GM21529 (cell line): Measurements from ENCODE around the gene THOC7.

Experiments used
- ATAC-seq: cut with Tn5 transposase; IDR thresholded peaks from one replicate; pipeline ENCODE4 v1.9.1; 2021; ENCODE audit not compliant: unreplicated experiment

Gene THOC7

GRCh38 chr3:63845215-63845614 is 18.4 kb downstream of the THOC7 start:
- ATAC-seq, result no peak

GRCh38 chr3:63842127-63842526 is 21.5 kb downstream of the THOC7 start:
- ATAC-seq, result no peak

DNA sequence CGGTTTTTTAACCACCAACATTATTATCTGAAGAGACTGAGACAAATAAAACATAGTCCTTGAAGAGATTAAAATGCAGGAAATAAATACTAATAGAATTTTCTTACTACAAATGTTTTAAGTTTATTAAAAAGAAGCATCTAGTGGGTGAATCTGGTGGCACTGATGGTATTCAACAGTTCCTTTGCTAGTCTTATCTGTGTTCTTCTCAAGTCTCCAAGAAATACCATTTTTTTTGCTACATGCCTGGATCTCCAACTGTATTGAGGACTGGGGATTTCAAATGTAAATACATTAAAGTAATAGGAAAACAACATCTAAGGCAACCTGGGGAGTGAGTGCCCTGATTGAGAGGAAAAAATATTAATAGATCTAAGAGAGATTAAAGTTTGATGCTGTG is 21.9 kb downstream of the THOC7 start:
- ATAC-seq, result no peak

DNA sequence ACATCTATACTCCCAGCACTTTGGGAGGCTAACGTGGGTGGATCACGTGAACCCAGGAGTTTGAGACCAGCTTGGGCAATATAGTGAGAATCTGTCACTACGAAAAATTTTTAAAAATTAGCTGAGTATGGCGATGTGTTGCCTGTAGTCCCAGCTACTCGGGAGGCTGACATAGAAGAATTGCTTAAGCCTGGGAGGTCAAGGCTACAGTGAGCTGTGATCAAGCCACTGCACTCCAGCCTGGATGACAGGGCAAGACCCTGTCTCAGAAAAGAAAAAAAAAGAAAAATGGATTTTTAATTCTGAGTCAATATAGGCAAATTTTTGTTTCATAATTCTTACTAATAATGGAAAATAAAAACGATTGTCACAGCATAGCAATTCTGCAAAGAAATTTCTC is 31.2 kb downstream of the THOC7 start:
- ATAC-seq, result no peak

DNA sequence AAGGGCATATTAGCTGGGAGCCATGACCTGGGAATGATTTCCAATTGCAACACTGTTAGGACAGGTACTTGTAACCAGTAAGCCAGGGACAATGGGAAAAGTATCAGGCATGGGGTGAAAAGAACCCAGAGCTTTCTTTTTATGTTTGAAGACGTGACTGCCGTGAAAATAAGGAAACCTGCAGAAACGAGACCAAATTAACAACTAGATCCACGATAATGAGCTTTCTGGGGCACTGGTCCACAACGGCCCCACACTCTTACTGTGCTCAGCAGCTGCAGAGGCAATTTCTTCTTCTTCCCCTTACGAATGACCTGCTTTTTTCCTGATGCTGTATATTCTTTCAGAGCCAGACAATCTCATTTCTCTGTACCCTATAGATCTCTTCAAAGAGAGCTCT is 33.1 kb downstream of the THOC7 start:
- no peak for ATAC-seq

DNA sequence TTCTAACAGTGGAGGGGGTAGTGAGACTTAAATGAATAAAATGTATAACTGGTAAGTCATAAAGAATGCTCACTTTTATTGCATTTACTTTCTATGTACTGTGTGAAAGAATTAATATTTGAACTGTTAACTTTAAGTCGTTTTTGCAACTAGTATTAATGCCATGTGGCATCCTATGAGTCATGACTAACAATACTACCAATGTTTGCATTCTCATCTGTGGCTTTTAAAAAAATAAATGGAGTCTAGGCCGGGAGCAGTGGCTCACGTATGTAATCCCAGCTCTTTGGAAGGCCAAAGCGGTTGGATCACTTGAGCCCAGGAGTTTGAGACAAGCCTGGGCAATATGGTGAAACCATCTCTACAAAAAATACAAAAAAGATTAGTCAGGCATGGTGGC is 39.3 kb downstream of the THOC7 start:
- no peak for ATAC-seq

DNA sequence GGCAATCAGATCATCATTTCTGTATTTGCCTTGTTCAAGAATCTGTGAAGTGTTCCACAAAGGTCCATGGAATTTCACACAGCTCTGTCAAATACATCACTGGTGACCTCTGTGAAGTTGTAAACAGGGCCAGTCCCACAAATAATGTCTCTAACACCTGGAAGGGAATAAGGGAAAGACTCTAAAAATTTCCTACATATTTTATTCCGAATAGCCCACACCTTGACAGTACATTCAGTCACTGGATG is 44.5 kb downstream of the THOC7 start, which contains the start of gene C3orf49:
Gene C3orf49 (plus strand): TSS at position 149 of the 248 bp plus-strand sequence. CDS start 173 bp downstream, outside the sequence.
- no peak for ATAC-seq

DNA sequence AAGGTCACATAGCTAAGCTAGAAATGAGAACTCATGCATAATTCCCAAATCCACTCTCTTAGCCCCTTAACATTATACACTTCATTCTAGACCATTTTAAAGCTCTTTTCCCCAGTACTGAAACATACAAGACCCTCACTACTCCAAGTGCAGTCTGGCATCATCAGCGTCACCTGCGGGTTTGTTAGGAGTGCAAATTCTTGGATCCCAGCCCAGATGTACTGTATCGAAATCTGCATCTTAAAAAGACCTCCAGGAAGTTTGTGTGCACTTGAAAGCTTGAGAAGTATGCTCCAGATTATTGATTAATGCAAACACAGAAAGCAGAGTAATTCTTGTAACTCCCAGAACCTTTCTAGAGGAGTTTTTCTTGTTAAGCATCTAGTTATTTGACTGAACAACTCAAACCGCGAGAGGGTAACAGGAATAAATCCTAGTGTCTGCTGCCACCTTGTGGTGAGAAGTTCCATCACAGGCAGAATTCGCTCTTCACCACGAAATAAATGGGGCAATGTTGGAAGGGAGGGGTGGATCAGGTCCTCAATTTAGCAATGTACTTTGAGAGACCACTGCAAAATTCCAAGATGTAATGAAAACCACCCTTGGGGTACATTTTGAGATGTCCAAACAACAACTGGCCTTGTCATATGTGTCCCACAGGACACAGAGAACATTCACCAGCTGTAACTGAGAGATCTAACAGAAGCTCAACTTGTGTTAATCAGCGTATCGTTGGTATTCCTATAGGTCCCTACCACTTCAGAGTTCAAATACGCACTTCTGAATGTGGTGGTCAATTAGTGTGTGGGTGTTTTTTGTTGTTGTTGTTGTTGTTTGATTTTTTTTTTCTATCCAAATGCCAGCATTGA is 45.1 kb downstream of the THOC7 start:
- peak; percentile 77 for ATAC-seq

DNA sequence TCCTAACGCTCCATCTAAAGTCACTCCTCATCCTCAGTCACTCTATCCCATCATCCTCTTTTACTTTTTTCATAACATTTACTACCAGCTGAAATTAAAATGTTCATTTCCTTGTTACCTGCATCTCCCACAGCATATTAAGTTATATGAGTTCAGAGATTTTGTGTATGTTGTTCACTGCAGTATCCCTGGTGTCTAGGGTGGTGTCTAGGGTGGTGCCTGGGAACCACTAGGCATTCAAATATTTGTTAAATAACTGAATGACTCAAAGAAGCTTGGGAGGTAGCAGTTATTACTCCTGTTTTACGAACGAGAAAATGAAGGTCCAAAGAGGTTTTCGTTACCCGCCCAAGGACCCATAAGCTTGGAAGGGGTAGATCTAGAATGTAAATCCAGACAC is 46.4 kb downstream of the THOC7 start:
- ATAC-seq, result no peak

DNA sequence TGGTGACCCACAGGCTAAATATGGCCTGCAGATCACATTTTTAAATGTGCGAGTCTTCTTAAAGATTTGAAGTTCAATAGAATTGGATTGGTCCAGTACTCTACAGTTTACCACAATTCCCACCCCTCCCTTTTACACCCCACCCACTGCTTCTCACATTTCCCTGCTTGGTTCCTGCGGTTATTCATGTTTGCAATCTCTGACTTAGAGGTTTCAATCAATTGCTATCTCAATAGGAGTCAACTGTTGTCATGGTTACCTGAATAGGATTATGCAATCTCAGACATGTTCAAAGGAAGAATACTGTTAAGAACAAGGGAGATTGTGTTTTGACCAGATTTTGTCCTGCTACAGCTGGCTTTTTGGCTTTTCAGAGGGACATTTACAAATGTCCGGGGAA is 49.4 kb downstream of the THOC7 start:
- ATAC-seq, result no peak

DNA sequence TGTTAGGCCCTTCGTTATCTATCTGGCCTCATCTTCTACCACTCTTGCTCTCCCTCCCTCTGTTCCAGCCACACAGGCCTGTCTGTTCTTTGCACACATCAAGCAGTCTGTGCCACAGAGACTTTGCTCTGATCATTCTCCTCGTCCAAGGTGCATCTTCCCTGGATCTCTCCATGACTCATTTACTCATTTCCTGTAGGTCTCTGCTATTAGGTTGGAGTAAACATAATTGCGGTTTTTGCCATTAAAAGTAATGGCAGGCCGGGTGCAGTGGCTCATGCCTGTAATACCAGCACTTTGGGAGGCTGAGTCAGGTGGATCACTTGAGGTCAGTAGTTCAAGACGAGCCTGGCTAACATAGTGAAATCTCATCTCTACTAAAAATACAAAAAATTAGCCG is 54.0 kb downstream of the THOC7 start:
- ATAC-seq, result no peak

DNA sequence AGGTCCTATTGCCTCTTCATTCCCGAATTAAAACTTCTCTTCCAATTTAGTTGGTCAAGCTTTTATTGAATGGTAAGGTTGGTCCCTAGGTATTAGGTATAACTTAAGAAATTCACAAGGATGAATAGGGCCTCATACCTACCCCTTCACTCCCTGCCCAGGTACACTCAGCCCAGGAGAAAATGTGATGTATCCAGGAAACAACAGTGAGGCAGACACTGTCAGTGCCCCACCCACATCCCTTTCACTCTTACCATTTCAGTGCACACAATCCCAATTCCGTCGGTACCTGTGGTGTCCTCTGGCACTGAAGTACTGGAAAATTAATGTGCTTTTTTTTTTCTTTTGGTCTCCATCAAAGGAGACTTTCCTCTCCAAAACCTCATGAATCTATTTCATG is 55.0 kb downstream of the THOC7 start:
- ATAC-seq, result no peak

DNA sequence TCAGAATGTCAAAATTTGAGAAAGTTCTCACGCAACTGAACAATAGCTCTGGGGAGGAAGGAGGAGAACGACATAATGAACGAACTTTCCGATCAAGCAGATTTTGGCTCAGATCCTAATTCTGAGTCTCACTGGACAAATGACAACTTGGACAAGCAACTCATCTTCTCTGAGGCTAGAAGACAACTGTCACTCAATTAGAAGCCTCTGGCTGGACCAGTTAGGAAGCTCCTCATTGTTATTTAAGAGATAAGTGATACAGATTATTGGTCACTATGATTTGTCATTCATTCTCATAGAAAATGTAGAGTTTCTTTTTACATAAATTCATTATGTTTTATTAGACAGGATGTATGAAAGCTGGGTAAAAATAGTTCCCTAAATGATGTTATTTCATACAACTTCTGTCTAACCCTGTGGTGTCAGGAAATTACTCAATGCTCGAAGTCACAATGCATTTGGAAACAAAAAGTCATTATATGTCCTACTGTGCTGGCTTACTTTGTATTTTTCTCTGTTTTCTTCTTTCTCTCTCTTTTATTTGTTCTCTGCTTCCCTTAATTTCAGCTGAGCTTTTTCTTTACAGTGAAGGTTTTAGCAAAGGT is 55.5 kb downstream of the THOC7 start:
- no peak for ATAC-seq

DNA sequence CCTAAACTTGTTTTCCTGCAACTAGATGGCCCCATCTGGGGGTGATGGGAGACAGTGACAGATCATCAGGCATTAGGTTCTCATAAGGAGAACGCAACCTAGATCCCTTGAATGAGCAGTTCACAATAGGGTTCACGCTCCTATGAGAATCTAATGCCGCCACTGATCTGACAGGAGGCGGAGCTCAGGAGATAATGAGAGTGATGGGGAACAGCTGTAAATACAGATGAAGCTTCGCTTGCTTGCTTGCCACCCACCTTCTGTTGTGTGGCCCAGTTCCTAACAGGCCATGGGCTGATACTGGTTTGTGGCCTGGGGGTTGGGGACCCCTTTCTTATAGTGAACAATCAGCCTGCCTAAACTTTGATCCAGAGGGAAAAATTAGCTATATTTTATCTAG is 59.7 kb downstream of the THOC7 start:
- ATAC-seq, result no peak

GRCh38 chr3:63800097-63800496 is 63.5 kb downstream of the THOC7 start:
- no peak for ATAC-seq

DNA sequence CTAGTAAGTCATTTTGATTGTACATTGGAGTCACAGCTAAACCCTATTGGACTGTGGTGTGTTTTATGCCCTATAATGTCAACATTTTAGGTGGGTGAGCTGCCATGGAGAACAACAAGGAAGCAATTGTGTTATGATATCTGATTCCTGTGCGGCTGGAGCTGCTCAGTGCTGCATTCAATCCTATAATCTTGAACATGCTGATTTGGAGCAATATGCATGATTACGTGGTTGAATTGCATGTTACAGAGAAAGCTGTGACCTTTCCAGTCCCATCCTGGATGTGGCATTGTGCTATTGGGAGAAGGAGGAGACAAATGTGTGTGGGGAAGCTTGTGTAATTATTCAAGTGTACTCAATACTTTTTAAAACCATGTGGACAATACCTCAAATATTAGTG is 64.7 kb downstream of the THOC7 start:
- ATAC-seq, result no peak

DNA sequence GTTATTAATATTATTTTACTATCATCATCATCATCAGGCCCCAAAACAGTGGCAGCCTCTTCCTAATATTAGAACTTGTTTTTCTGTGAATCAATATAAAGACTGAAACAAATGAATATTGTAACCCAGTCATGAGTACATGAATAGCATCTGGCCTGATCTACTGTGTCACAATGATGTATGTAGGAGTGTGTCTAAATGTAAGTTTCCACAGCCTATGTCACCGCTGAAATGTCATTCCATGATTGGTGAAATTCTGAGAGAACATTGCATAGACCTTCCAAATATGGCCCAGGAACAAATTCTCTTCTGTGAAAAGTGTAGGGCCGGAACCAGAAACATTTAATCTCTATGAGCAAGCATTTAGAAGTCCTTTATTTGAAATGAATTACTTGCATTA is 65.1 kb downstream of the THOC7 start:
- no peak for ATAC-seq

DNA sequence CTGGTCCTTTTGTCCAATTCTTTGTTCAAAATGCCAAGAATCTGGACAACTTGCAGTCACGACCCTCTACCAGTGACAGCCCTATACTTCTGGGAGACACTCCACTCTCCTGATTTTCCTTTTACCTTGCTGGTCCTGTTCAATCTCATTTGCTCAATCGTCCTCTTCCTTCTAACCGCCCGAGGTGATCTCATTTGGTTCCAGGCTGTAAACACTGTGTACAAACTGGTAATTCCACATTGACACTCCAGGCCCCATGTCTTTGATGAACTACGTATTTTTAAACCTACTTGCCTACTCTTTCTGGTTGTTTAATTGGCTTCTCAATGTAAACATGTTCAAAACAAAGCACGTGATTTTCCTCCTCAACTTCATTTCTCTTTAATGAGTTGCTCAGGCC is 68.2 kb downstream of the THOC7 start:
- no peak for ATAC-seq

GRCh38 chr3:63791974-63792373 is 71.6 kb downstream of the THOC7 start:
- no peak for ATAC-seq
